H1 (cell line): ENCODE data around the gene PDK2. TPM values are rescaled to one million over a fixed set of nuclear protein-coding genes. Genes with fewer than 3 reads are reported as not detected.
A peak's percentile ranks its signal among the peaks of the same experiment; 100 is the strongest.

Source experiments
- CTCF ChIA-PET: fragments of 300-600 bp; sonication (Branson Sonifier 250); formaldehyde crosslinking; loops from one replicate; lab custom pipeline; 2021; ENCODE audit not compliant: partially characterized antibody; lab: Charles Lee
- POLR2A ChIA-PET: fragments of 300-600 bp; sonication (Branson Sonifier 250); formaldehyde crosslinking; loops from one replicate; lab custom pipeline; 2021; ENCODE audit warnings: inconsistent platforms; ENCODE audit not compliant: partially characterized antibody; lab: Charles Lee
- DNase-seq, 2 experiments: peaks; one replicate each; pipeline versions ENCODE4 v3.0.0 to v3.0.0-alpha.2; 2010 to 2022; ENCODE audit warnings: low spot score in 2 of 2, low read depth in 1 of 2, mixed read lengths in 1 of 2
- FAIRE-seq: peaks from 2 replicates; lab custom pipeline; 2011; peaks lifted over from hg19 to GRCh38; lab: Jason Lieb, UNC
- H2AFZ ChIP-seq: 2 replicates; pipeline ENCODE4 v1.8.1; 2012; ENCODE audit warnings: low read length, inconsistent platforms
- H2AK5ac ChIP-seq: 2 replicates; pipeline ENCODE4 v1.6.1; 2013; ENCODE audit warnings: low read depth, low read length
- H2BK120ac ChIP-seq: replicated peaks from 2 replicates; pipeline ENCODE3; 2013; ENCODE audit warnings: low read depth, low read length, inconsistent platforms
- H2BK12ac ChIP-seq: 2 replicates; pipeline ENCODE4 v1.6.1; 2013; ENCODE audit warnings: low read depth, low read length
- H2BK15ac ChIP-seq: 2 replicates; pipeline ENCODE4 v1.6.1; 2013; ENCODE audit warnings: low read length
- H2BK20ac ChIP-seq: 2 replicates; pipeline ENCODE4 v1.6.1; 2013; ENCODE audit warnings: low read length
- H2BK5ac ChIP-seq: 2 replicates; pipeline ENCODE4 v1.6.1; 2013; ENCODE audit warnings: low read depth, low read length
- H3K14ac ChIP-seq: 2 replicates; pipeline ENCODE4 v1.6.1; 2013; ENCODE audit warnings: inconsistent platforms; ENCODE audit not compliant: insufficient read length
- H3K18ac ChIP-seq: 2 replicates; pipeline ENCODE4 v1.6.1; 2013; ENCODE audit warnings: low read length; ENCODE audit errors: extremely low read depth
- H3K23ac ChIP-seq: 2 replicates; pipeline ENCODE4 v1.6.1; 2013; ENCODE audit warnings: inconsistent platforms; ENCODE audit not compliant: insufficient read length
- H3K23me2 ChIP-seq: 2 replicates; pipeline ENCODE4 v1.6.1; 2013; ENCODE audit warnings: low read depth, low read length
- H3K27ac ChIP-seq: 2 replicates; pipeline ENCODE4 v1.6.1; 2011; ENCODE audit warnings: low read depth, low read length, inconsistent platforms
- H3K27me3 ChIP-seq, 4 experiments: replicated peaks in 1 of 4; 1 replicate in 1 of 4; 2 replicates in 3 of 4; pipeline versions ENCODE4 v1.6.1 to v1.8.1; 2011 to 2013; ENCODE audit warnings: low read length in 3 of 4, mild to moderate bottlenecking in 3 of 4, inconsistent platforms in 2 of 4, mixed read lengths in 2 of 4, moderate library complexity in 1 of 4; ENCODE audit not compliant: control insufficient read depth in 3 of 4, insufficient read depth in 3 of 4; ENCODE audit errors: extremely low read depth in 1 of 4
- H3K36me3 ChIP-seq, 4 experiments: 2 replicates each; pipeline versions ENCODE4 v1.6.1 to v1.8.1; 2011 to 2013; ENCODE audit warnings: mild to moderate bottlenecking in 4 of 4, low read length in 3 of 4, moderate library complexity in 2 of 4, control low read depth in 1 of 4, inconsistent platforms in 1 of 4; ENCODE audit not compliant: insufficient read depth in 4 of 4, control insufficient read depth in 2 of 4
- H3K4ac ChIP-seq: replicated peaks from 2 replicates; pipeline ENCODE3; 2013; ENCODE audit warnings: low read length, low read depth, mixed read lengths, inconsistent platforms; ENCODE audit not compliant: insufficient read length
- H3K4me1 ChIP-seq, 4 experiments: replicated peaks in 1 of 4; 1 replicate in 1 of 4; 2 replicates in 3 of 4; pipeline versions ENCODE4 v1.6.1 to v1.8.1; 2011 to 2013; ENCODE audit warnings: low read length in 3 of 4, inconsistent platforms in 2 of 4, mixed read lengths in 1 of 4; ENCODE audit not compliant: insufficient read depth in 4 of 4, control insufficient read depth in 3 of 4
- H3K4me2 ChIP-seq, 2 experiments: 2 replicates each; pipeline versions ENCODE4 v1.6.1 to v1.8.1; 2011 to 2013; ENCODE audit warnings: low read depth in 2 of 2, low read length in 2 of 2, control low read depth in 1 of 2, inconsistent platforms in 1 of 2, mild to moderate bottlenecking in 1 of 2; ENCODE audit not compliant: insufficient read depth in 1 of 2
- H3K4me3 ChIP-seq, 4 experiments: fragments of 200-600, 300-600 bp in 1 of 4; sonication (generic), shearing (Covaris generic), sonication (Bioruptor Twin) in 1 of 4; 2 replicates each; pipeline versions ENCODE4 v1.5.1 to v1.8.1; 2011 to 2016; ENCODE audit warnings: low read length in 4 of 4, low read depth in 3 of 4, control low read depth in 2 of 4, inconsistent platforms in 2 of 4, mild to moderate bottlenecking in 2 of 4, mixed read lengths in 1 of 4, moderate library complexity in 1 of 4; ENCODE audit not compliant: insufficient read depth in 2 of 4; ENCODE audit errors: extremely low read depth in 1 of 4
- H3K56ac ChIP-seq: replicated peaks from 2 replicates; pipeline ENCODE3; 2013; ENCODE audit warnings: low read depth, mild to moderate bottlenecking, mixed read lengths, low read length, inconsistent platforms; ENCODE audit not compliant: insufficient read length
- H3K79me1 ChIP-seq: 2 replicates; pipeline ENCODE4 v1.6.1; 2013; ENCODE audit warnings: low read depth, low read length, control low read depth
- H3K79me2 ChIP-seq, 2 experiments: 2 replicates each; pipeline versions ENCODE4 v1.6.1 to v1.8.1; 2012 to 2013; ENCODE audit warnings: low read length in 2 of 2, mild to moderate bottlenecking in 2 of 2, inconsistent platforms in 1 of 2; ENCODE audit not compliant: insufficient read depth in 2 of 2, control insufficient read depth in 1 of 2
- H3K9ac ChIP-seq, 4 experiments: replicated peaks in 1 of 4; 1 replicate in 1 of 4; 2 replicates in 3 of 4; pipeline versions ENCODE4 v1.6.1 to v1.8.1; 2011 to 2013; ENCODE audit warnings: low read depth in 3 of 4, low read length in 3 of 4, control low read depth in 2 of 4, mild to moderate bottlenecking in 2 of 4, moderate library complexity in 2 of 4, inconsistent platforms in 1 of 4; ENCODE audit errors: extremely low read depth in 1 of 4
- H3K9me3 ChIP-seq, 2 experiments: 2 replicates each; pipeline versions ENCODE4 v1.6.1 to v1.8.1; 2012 to 2013; ENCODE audit warnings: mild to moderate bottlenecking in 2 of 2, moderate library complexity in 2 of 2, control low read depth in 1 of 2, inconsistent platforms in 1 of 2, low read depth in 1 of 2, low read length in 1 of 2, mixed read lengths in 1 of 2; ENCODE audit not compliant: insufficient read depth in 2 of 2
- H4K20me1 ChIP-seq, 2 experiments: replicated peaks in 1 of 2; 2 replicates each; pipeline versions ENCODE3 to v1.8.1; 2011 to 2013; ENCODE audit warnings: inconsistent platforms in 2 of 2, low read length in 2 of 2, mild to moderate bottlenecking in 1 of 2; ENCODE audit not compliant: insufficient read depth in 2 of 2, control insufficient read depth in 1 of 2
- H4K5ac ChIP-seq: 2 replicates; pipeline ENCODE4 v1.6.1; 2013; ENCODE audit warnings: low read length, low read depth, mixed read lengths, inconsistent platforms; ENCODE audit not compliant: insufficient read length
- H4K8ac ChIP-seq: 2 replicates; pipeline ENCODE4 v1.8.0; 2013; ENCODE audit warnings: mild to moderate bottlenecking, moderate library complexity, low read length, inconsistent platforms; ENCODE audit not compliant: insufficient read depth; ENCODE audit errors: extremely low read depth
- H4K91ac ChIP-seq: replicated peaks from 2 replicates; pipeline ENCODE3; 2013; ENCODE audit warnings: low read length, mixed read lengths, inconsistent platforms; ENCODE audit not compliant: insufficient read length
- BACH1 ChIP-seq: IDR thresholded peaks from 2 replicates; pipeline ENCODE4 v1.6.1; 2012; ENCODE audit warnings: low read length, improper control_type of control experiment
- BCL11A ChIP-seq, 2 experiments: IDR thresholded peaks; one replicate each; pipeline ENCODE4 v1.6.1; 2011; ENCODE audit warnings: low read depth in 2 of 2, low read length in 2 of 2, mild to moderate bottlenecking in 2 of 2
- RBBP5 ChIP-seq: IDR thresholded peaks from 2 replicates; pipeline ENCODE4 v1.7.1; 2012; ENCODE audit warnings: low read depth, mild to moderate bottlenecking, inconsistent platforms, low read length, moderate library complexity, borderline replicate concordance
- RXRA ChIP-seq: IDR thresholded peaks from 2 replicates; pipeline ENCODE4 v1.6.1; 2011; ENCODE audit warnings: low read depth, mild to moderate bottlenecking, low read length, moderate library complexity; ENCODE audit not compliant: insufficient read depth
- WGBS, 2 experiments: shearing (Covaris generic) in 1 of 2; methylation state at CpG; one replicate each; pipeline versions ENCODE4 v1.1.6 to v1.1.7; 2013 to 2015; ENCODE audit warnings: low lambda C conversion rate in 2 of 2, mixed read lengths in 2 of 2, inconsistent platforms in 1 of 2, low coverage in 1 of 2, missing lambda C conversion rate in 1 of 2; ENCODE audit not compliant: insufficient replicate concordance in 2 of 2, insufficient coverage in 1 of 2, insufficient read length in 1 of 2; ENCODE audit errors: extremely low coverage in 1 of 2, missing lambda C conversion rate in 1 of 2; 5-methylcytosine and 5-hydroxymethylcytosine counted together
- polyA plus RNA-seq, 7 experiments: library from polyadenylated mRNA; depleted of rRNA in 3 of 7; stranded (reverse) in 5 of 7; unstranded in 2 of 7; fragments of >200 nt in 5 of 7; fragments of 200-250 nt in 2 of 7; gene quantifications; 1 replicate in 5 of 7; 2 replicates in 1 of 7; 4 replicates in 1 of 7; pipeline versions ENCODE4 v1.2.1 to v1.2.3, GENCODE V29; 2011 to 2013; ENCODE audit warnings: missing spikeins in 2 of 7, mixed read lengths in 2 of 7
- total RNA-seq: library from RNA; stranded (reverse); fragmentation: NEBNext Ultra II Directional; extraction: Animal tissue kit (Norgen Biotek cat#: 25700); gene quantifications from 2 replicates; pipeline ENCODE4 v1.2.1, GENCODE V29; 2021

PDK2 gene
- total and polyA plus RNA-seq, 2 of the 8 experiments (the other 6 are each of a cell fraction or from before 2014, with no cell fraction given): 18.3 to 121 TPM

DNA sequence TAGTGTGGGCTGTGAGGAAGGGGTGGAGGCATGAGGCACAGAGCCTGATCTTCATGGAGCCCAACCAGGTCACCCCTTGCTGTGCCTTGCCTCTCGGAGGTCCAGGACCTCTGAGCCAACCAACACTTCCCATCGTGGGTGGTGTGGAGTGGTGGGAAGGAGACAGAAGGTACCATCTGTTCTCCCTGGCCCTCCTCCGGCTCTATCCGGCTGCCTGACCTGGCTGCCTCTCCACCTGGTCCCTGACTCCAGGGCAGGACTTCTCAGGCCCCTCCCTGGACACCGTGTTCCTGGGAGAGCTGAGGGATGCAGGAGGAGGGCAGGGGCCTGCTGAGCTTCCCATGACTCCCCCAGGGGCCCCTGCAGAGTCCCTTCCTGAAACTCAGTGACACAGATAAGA lies 3.9 kb downstream of the PDK2 start:
- Histone ChIP-seq H3K23me2 (peaks cover 17% of the 10 kb centered on the region), H3K79me1 (peaks cover 3% of the 10 kb centered on the region), H3K18ac (no peak overlapping the region), H3K79me2 (peaks cover 0 to 4% of the 10 kb centered on the region in 2 experiments; a peak in 1 of 4 replicates), H3K4ac (no peak overlapping the region), H3K4me1 (peaks cover 0 to 25% (median 17%) of the 10 kb centered on the region in 4 experiments; a peak in 6 of 7 replicates), H3K36me3 (peaks cover 0 to 9% (median 0%) of the 10 kb centered on the region in 4 experiments; a peak in 1 of 8 replicates), H2BK20ac (no peak overlapping the region), H3K9me3 (no peaks in the 10 kb centered on the region), H3K27ac (no peak overlapping the region), H3K56ac (no peak overlapping the region), H3K9ac (no peak overlapping the region)
- WGBS, 2 experiments: 96% methylated on average over 4 of the region's 5 CpGs; no CpG with 5 or more reads in 1 of the 2 experiments
- no peak for FAIRE-seq
- POLR2A ChIA-PET: interaction anchor here (1.4 to 1.7 kb wide), 2 partner anchors 12 to 16 kb away, joined by 5 to 6 read pairs; no protein-coding TSS in a partner anchor
- TF ChIP-seq BCL11A (IDR thresholded peaks at IDR 0.05; ENCODE audit: low read depth in 2 of 2, low read length in 2 of 2) (no peak), RXRA (no peak), RBBP5 (no peak), BACH1 (no peak)
- TF ChIP-seq, all 59 proteins: peak for 0
- Histone ChIP-seq H3K23ac (no peak overlapping the region), H2BK120ac (no peak overlapping the region), H3K14ac (no peak overlapping the region), H2BK15ac (no peak overlapping the region), H2AK5ac (no peak overlapping the region), H2AFZ (no peak overlapping the region), H4K5ac (no peak overlapping the region), H3K4me2 (no peak overlapping the region), H2BK12ac (no peak overlapping the region; the same call in 1 of the 2 replicates), H3K4me3 (no peak overlapping the region), H2BK5ac (peak overlapping the region; percentile 21; the same call in 1 of the 2 replicates), H3K27me3 (peaks cover 0 to 3% (median 0%) of the 10 kb centered on the region in 4 experiments; a peak in 3 of 7 replicates), H4K20me1 (no peaks in the 10 kb centered on the region), H4K8ac (no peak overlapping the region; the same call in 1 of the 2 replicates), H4K91ac (no peak overlapping the region)
- CTCF ChIA-PET: interaction anchor here (1.2 to 15.7 kb wide), 7 partner anchors 18 to 101 kb away, joined by 3 to 412 read pairs (median 7); no protein-coding TSS in a partner anchor
- DNase-seq: no peak
